Activated T-helper 1 cell treated with anti-CD3 and anti-CD28 coated beads, Interleukin-2, amount 50 U/mL, for 16 hours (primary cell): Measurements from ENCODE around the gene BHLHA15.

Experiments
- DNase-seq, 2 donors: peaks; one replicate each; pipeline ENCODE4 v3.0.0-alpha.2; 2020; ENCODE audit warnings: low read depth in 1 of 2, low spot score in 1 of 2

The BHLHA15 gene

DNA sequence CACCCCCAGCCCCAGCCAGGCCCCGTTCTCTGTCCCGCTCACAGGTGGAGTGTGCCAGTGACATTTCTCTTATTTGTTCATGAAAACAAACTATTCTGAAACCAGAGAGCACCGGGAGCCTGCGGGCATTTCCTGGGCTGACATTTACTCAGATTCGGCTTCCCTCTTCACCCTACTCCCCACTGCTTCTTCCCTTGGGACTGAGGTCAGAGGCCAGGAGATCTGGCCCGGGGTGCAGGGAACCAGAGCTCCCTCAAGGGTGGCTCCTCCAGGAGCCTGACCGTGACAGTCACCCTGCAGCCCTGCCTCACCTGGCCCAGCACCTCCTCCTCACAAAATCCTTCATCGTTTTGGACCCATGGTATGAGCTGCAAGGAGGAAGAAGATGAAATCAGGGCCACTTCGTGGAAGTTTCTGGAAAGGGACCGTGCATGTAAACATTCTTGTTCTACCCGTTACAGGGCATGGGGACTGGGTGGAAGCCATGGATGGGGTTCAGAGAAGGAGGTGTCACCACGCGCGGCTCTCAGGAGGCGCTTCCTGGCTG, 12.2 kb downstream of the BHLHA15 start:
- no peak for DNase-seq

- DNase-seq, result no peak
Measured at GRCh38 chr7:98223898-98224700, 12.9 kb downstream of the BHLHA15 start.

DNA sequence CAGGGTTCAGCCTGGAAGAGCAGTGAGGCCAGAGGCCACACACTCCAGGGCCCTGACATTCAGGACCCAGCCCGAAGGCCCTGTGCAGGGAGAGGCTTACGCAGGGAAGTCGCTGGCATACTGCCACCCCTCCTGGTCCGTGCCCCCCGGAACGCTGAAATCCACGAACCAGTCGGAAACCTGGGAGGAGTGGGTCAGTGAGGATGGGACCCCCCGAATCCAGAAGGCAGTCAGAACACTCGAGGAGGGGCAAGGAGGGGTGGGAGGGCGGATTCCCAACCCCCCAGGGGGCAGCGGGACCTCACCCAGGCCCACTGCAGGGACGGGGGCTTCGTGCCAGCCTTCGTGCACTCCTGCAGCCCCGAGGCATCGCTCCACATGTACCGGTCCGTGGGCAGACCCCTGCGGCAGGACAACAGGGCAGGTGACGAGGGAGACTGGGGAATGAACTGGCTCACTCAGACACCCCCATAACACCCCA, 13.5 kb downstream of the BHLHA15 start:
- DNase-seq, result no peak

DNA sequence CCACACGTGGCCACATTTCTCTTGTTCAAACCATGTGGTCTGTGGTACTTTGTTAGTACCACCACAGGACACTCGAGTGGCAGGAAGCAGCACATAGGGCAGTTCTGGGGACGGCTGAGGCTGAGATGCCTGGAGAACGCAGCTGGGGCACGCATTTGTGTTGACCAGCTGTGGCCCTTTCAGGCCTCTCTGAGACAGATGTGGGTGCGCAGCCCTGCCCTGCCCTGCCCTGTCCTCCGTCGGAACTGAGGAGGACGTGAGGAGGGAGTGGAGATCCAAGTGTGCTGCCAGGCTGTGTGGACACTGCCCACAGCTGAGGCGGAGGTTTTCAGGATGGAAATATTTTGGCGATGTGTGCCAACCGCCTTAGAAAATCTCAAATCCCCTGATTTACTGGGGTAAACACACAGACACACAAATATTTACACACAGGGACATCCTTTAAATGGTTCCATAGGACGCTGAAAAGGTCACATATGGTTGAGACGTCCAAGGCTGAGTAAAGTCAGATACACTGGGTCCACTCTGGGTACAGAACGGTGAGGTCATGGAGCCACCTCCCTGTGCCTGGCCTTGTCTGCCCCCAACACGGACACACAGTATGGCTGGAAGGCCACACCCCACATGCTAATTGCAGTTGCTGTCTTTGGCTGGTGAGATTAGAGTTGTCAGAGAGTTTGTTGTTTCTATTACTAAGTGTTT, 14.8 kb downstream of the BHLHA15 start:
- no peak for DNase-seq

DNA sequence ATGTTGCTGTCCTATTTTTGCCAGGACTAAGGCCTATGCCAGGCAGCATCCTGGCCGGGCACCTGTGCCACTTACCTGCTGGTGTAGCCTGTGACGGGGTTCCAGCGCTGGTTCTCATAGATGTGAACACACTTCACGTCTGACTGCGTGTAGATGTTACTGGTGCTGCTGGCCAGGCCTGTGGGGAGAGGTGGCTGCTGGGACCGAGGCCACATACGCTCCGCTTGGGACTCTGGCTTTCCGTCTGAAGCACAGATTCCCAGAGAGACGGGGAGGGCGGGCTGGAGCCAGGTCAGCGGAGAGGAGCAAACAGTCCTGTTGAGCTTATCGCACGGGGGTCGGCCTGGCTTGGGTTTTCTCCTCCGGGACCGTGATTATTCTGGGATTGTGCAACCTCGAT, 16.7 kb downstream of the BHLHA15 start:
- DNase-seq, result no peak

DNA sequence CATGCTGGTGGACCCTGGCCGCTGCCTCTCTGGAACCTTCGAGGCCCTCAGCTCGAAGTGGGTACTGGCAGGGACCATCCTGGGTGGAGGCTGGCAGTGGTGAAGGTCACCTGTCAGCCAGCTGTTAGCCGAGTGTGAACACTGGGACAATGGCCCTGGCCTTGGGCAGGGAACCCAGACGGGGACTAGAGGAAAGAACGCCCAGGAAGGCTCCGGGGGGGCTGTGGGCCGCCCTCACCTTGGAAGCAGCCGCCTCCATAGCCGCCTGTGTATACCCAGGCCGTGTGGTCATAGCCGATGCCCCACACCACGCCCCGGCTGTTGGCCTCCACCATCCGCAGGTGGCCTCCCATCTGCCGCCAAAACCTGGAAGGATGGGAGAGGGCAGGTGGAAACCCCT, 17.6 kb downstream of the BHLHA15 start:
- DNase-seq, result no peak

DNA sequence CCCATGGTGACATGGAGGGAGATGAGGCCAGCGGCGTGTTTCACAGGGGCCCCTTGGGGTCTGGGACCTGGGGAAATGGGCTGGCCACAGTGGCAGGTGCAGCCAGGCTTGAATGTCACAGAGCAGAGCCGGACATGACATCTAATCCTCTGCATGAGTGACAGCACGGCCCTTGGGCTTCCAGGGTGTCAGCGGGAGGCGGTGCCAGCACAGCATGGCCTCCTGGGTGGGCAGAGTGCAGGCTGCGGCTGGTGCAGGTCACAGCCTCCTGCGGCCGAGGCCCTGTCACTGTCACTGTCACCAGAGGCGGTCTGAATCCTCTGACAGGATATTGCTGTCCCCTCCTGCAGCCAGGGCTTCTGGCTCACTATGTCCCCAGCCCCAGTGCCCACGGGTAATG, 18.2 kb downstream of the BHLHA15 start:
- DNase-seq, result no peak

- no peak for DNase-seq
Measured at GRCh38 chr7:98229991-98230745, 18.9 kb downstream of the BHLHA15 start.

- no peak for DNase-seq
Measured at GRCh38 chr7:98230746-98231471, 19.7 kb downstream of the BHLHA15 start.

GRCh38 chr7:98231493-98232262, 20.4 kb downstream of the BHLHA15 start:
- DNase-seq, result no peak

DNA sequence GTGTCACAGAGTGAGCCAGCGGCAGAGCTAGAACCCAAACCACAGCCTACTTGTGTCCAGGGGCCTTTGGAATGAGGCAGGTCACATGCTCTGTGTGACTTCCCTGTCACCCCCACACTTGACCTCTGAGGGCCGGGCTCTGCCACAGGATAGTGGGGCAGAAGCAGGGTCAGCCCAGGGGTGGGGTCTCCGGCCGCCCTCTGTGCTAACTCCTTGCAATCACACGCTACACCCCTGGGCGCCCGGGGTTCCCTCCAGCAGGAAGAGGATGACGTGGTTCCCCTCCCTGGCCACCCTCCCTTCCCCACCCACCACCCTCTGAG, 21.0 kb downstream of the BHLHA15 start:
- no peak for DNase-seq

DNA sequence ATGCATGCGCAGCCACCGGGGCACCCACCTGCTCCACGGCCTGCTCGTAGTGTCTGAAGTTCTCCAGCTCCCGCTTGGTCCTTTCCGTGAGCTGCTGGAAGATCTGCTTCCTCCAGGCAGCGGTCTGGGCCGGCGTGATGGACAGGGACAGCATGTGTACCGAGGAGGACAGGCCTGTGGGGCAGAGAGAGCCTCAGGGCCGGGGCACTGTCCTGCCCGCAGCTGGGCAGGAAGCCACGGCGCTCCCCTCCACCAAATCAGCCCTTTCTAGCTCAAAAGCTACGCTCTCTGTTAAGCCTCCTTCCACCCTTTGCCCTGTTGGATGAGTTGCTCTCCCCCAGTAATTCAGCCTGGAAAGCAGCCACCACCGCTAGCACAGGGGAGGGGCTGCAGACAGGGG, 21.6 kb downstream of the BHLHA15 start:
- no peak for DNase-seq

- no peak for DNase-seq
Measured at GRCh38 chr7:98233219-98234070, 22.2 kb downstream of the BHLHA15 start.

DNA sequence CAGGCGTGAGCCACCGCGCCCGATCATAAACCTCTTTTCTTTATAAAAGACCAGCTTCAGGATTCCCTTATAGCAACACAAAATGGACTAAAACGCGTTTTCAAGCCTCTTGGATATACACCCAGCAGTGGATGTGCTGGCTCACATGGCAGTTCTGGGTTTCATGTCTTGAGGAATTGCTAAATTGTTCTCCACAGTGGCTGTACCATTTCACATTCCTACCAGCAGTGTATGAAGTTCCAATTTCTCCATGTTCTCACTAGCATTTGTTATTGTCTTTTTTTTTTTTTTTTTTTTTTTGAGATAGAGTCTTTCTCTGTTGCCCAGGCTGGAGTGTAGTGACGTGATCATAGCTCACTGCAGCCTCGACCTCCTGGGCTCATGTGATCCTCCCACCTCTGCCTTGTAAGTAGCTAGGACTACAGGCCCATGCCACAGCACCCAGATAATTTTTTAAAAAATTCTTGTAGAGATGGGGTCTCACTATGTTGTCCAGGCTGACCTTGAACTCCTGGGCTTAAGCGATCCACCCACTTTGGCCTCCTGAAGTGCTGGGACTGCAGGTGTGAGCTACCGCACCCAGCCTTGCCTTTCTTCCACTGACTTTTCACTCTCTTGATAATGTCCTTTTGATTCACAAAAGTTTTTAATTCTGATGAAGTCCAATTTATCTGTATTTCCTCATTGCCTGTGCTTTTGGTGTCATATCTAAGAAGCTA, 23.3 kb downstream of the BHLHA15 start:
- no peak for DNase-seq

GRCh38 chr7:98235901-98236300, 24.7 kb downstream of the BHLHA15 start:
- DNase-seq, result no peak

- no peak for DNase-seq
Measured at GRCh38 chr7:98236355-98237185, 25.3 kb downstream of the BHLHA15 start.

- no peak for DNase-seq
Measured at GRCh38 chr7:98238076-98238475, 26.8 kb downstream of the BHLHA15 start.

DNA sequence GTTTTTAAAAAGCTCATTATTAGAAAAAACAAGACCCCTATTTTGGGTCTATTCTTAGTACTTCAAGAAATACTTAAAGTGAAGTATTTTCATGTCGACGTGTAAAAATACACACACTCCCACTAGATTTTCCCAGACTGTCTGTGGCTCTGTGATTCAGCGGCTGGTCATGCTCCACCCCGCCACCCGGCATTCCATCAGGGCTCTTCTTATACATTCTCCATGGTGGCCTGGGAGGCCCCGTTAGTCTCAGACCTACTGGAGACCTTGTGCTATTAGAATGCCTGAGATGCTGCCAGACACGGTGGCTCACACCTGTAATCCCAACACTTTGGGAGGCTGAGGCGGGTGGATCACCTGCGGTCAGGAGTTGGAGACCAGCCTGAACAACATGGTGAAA, 27.7 kb downstream of the BHLHA15 start:
- no peak for DNase-seq
